GM23338 (cell line): ENCODE results near the gene CSNK1G1. TPM values are rescaled to one million over a fixed set of nuclear protein-coding genes. Genes with fewer than 3 reads are reported as not detected.

Source experiments
- ATAC-seq: fragments of 200-7000 bp; cut with Tn5 transposase; 3 replicates; pipeline ENCODE4 v1.9.1; 2020
- DNase-seq: peaks from one replicate; pipeline ENCODE4 v3.0.0-alpha.2; 2015; ENCODE audit warnings: low spot score
- H2AFZ ChIP-seq: fragments of 200-600 bp; sonication (generic); 2 replicates; pipeline ENCODE4 v1.8.0; 2016; ENCODE audit warnings: antibody characterized with exemption, mild to moderate bottlenecking, moderate library complexity
- H3F3A ChIP-seq: fragments of 200-600 bp; sonication (generic); replicated peaks from 2 replicates; pipeline ENCODE4 v1.8.0; 2017; ENCODE audit warnings: antibody characterized with exemption, mixed run types, low read depth
- H3K27ac ChIP-seq: fragments of 200-600 bp; sonication (generic); 2 replicates; pipeline ENCODE4 v1.6.1; 2016; ENCODE audit warnings: low read depth
- H3K27me3 ChIP-seq: fragments of 200-600 bp; sonication (generic); 2 replicates; pipeline ENCODE4 v1.8.0; 2016; ENCODE audit warnings: mild to moderate bottlenecking, mixed run types, moderate library complexity; ENCODE audit not compliant: insufficient read depth
- H3K36me3 ChIP-seq: fragments of 200-600 bp; sonication (generic); 2 replicates; pipeline ENCODE4 v1.8.0; 2016; ENCODE audit warnings: mild to moderate bottlenecking; ENCODE audit not compliant: insufficient read depth
- H3K4me1 ChIP-seq: fragments of 200-600 bp; sonication (generic); 2 replicates; pipeline ENCODE4 v1.8.0; 2016; ENCODE audit warnings: mild to moderate bottlenecking, moderate library complexity; ENCODE audit not compliant: insufficient read depth
- H3K4me2 ChIP-seq: fragments of 200-600 bp; sonication (generic); 2 replicates; pipeline ENCODE4 v1.7.1; 2017; ENCODE audit warnings: mixed run types
- H3K4me3 ChIP-seq: fragments of 200-600 bp; sonication (generic); 2 replicates; pipeline ENCODE4 v1.6.1; 2016; ENCODE audit warnings: mixed run types
- H3K79me2 ChIP-seq: fragments of 200-600 bp; sonication (generic); replicated peaks from 2 replicates; pipeline ENCODE4 v1.8.0; 2017; ENCODE audit warnings: mild to moderate bottlenecking; ENCODE audit not compliant: insufficient read depth
- H3K9me2 ChIP-seq: fragments of 200-600 bp; sonication (generic); 2 replicates; pipeline ENCODE4 v1.8.0; 2017; ENCODE audit not compliant: insufficient read depth
- H4K20me1 ChIP-seq: fragments of 200-600 bp; sonication (generic); replicated peaks from 2 replicates; pipeline ENCODE4 v1.8.0; 2017; ENCODE audit warnings: mild to moderate bottlenecking; ENCODE audit not compliant: insufficient read depth
- H3K27ac Mint-ChIP-seq: 2 replicates; pipeline ENCODE4 v1.8.0; 2020; ENCODE audit warnings: inconsistent platforms, mild to moderate bottlenecking, moderate library complexity, mixed read lengths
- H3K27me3 Mint-ChIP-seq: 3 replicates; pipeline ENCODE4 v1.8.0; 2022; ENCODE audit warnings: low read depth, mild to moderate bottlenecking, moderate library complexity, mixed read lengths, inconsistent platforms; ENCODE audit not compliant: insufficient read depth, poor library complexity
- H3K36me3 Mint-ChIP-seq: 3 replicates; pipeline ENCODE4 v1.8.0; 2021; ENCODE audit warnings: low read depth, mild to moderate bottlenecking, inconsistent platforms, moderate library complexity, mixed read lengths
- H3K4me1 Mint-ChIP-seq: 3 replicates; pipeline ENCODE4 v1.8.0; 2020; ENCODE audit warnings: mild to moderate bottlenecking, inconsistent platforms, mixed read lengths
- H3K4me3 Mint-ChIP-seq: 3 replicates; pipeline ENCODE4 v1.8.0; 2021; ENCODE audit warnings: moderate library complexity, mild to moderate bottlenecking, inconsistent platforms, mixed read lengths
- H3K9me3 Mint-ChIP-seq: 3 replicates; pipeline ENCODE4 v1.8.0; 2020; ENCODE audit warnings: moderate library complexity, mild to moderate bottlenecking, inconsistent platforms, mixed read lengths
- CREB1 ChIP-seq: fragments of 250-450 bp; sonication (Bioruptor Pico); IDR thresholded peaks from 2 replicates; pipeline ENCODE4 v1.5.0; 2020; ENCODE audit warnings: low read depth, mild to moderate bottlenecking, moderate library complexity
- EZH2phosphoT487 ChIP-seq: fragments of 200-600 bp; sonication (generic); IDR thresholded peaks from one replicate; pipeline ENCODE4 v1.8.1; 2018; ENCODE audit warnings: antibody characterized with exemption; ENCODE audit not compliant: unreplicated experiment
- JUNB ChIP-seq: IDR thresholded peaks from one replicate; pipeline ENCODE4 v1.6.1; 2016; ENCODE audit warnings: antibody characterized with exemption; ENCODE audit not compliant: unreplicated experiment
- NANOG ChIP-seq: IDR thresholded peaks from 2 replicates; pipeline ENCODE4 v1.6.1; 2016; ENCODE audit warnings: antibody characterized with exemption, borderline replicate concordance
- POLR2AphosphoS5 ChIP-seq: IDR thresholded peaks from 2 replicates; pipeline ENCODE4 v1.6.1; 2016; ENCODE audit warnings: antibody characterized with exemption, low read depth
- REST ChIP-seq: IDR thresholded peaks from one replicate; pipeline ENCODE4 v1.6.1; 2018; ENCODE audit warnings: antibody characterized with exemption; ENCODE audit not compliant: unreplicated experiment
- STAT1 ChIP-seq: IDR thresholded peaks from one replicate; pipeline ENCODE4 v1.6.1; 2016; ENCODE audit warnings: antibody characterized with exemption; ENCODE audit not compliant: unreplicated experiment
- ZNF331 ChIP-seq: fragments of 250-450 bp; sonication (Bioruptor Pico); IDR thresholded peaks from 2 replicates; pipeline ENCODE4 v1.5.0; 2020; ENCODE audit warnings: low read depth, mild to moderate bottlenecking, moderate library complexity
- polyA plus RNA-seq: library from polyadenylated mRNA; unstranded; fragments of >200 nt; fragmentation: Nextera tagmentation; extraction: Ambion mirVana; gene quantifications from 2 replicates; pipeline ENCODE4 v1.2.1, GENCODE V29; 2016
- total RNA-seq: library from RNA; depleted of rRNA; stranded (reverse); fragments of >200 nt; shearing (Covaris generic); gene quantifications from 2 replicates; pipeline ENCODE4 v1.2.3, GENCODE V29; 2014
- TF ChIP-seq, protein P1 (sequence below): IDR thresholded peaks from 2 replicates; pipeline ENCODE4 v1.6.1; 2016; ENCODE audit warnings: antibody characterized with exemption
- TF ChIP-seq, protein P2 (sequence below), 2 experiments: fragments of 200-600 bp in 1 of 2; sonication (generic) in 1 of 2; conservative IDR thresholded peaks; 2 replicates each; pipeline versions ENCODE4 v1.5.1 to v1.6.1; 2016 to 2017; ENCODE audit warnings: antibody characterized with exemption in 2 of 2, low read depth in 2 of 2, mild to moderate bottlenecking in 2 of 2, moderate library complexity in 1 of 2

Gene CSNK1G1
- total and polyA plus RNA-seq, 2 experiments from 2014 or later: 9.3 to 13.4 TPM

GRCh38 chr15:64131547-64131946 is 224.4 kb downstream of the CSNK1G1 start:
- peaks cover 6% of the 10 kb centered on the region; the same call in 1 of the 2 replicates for H3F3A ChIP-seq
- H3K79me2 ChIP-seq: no peaks in the 10 kb centered on the region
- TF ChIP-seq, protein P1, sequence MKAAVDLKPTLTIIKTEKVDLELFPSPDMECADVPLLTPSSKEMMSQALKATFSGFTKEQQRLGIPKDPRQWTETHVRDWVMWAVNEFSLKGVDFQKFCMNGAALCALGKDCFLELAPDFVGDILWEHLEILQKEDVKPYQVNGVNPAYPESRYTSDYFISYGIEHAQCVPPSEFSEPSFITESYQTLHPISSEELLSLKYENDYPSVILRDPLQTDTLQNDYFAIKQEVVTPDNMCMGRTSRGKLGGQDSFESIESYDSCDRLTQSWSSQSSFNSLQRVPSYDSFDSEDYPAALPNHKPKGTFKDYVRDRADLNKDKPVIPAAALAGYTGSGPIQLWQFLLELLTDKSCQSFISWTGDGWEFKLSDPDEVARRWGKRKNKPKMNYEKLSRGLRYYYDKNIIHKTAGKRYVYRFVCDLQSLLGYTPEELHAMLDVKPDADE: no peak
- TF ChIP-seq JUNB (no peak), EZH2phosphoT487 (no peak)
- H3K4me1 Mint-ChIP-seq: no peaks in the 10 kb centered on the region
- H3K27me3 Mint-ChIP-seq: peaks cover 4% of the 10 kb centered on the region
- peaks cover 34% of the 10 kb centered on the region for H3K36me3 ChIP-seq
- no peaks in the 10 kb centered on the region; the same call in 1 of the 2 replicates for H4K20me1 ChIP-seq
- H2AFZ ChIP-seq: no peak overlapping the region
- H3K4me3 Mint-ChIP-seq: no peak overlapping the region; the same call in 2 of the 3 replicates
- H3K27me3 ChIP-seq: no peaks in the 10 kb centered on the region
- H3K4me1 ChIP-seq: no peaks in the 10 kb centered on the region
- H3K9me2 ChIP-seq: no peaks in the 10 kb centered on the region
- H3K36me3 Mint-ChIP-seq: peaks cover 70% of the 10 kb centered on the region
- no peak for ATAC-seq
- no peak overlapping the region for H3K27ac ChIP-seq
- DNase-seq: no peak
- no peak overlapping the region for H3K4me2 ChIP-seq
- H3K27ac Mint-ChIP-seq: no peak overlapping the region; the same call in 1 of the 2 replicates
- H3K9me3 Mint-ChIP-seq: no peaks in the 10 kb centered on the region
- H3K4me3 ChIP-seq: no peak overlapping the region

DNA sequence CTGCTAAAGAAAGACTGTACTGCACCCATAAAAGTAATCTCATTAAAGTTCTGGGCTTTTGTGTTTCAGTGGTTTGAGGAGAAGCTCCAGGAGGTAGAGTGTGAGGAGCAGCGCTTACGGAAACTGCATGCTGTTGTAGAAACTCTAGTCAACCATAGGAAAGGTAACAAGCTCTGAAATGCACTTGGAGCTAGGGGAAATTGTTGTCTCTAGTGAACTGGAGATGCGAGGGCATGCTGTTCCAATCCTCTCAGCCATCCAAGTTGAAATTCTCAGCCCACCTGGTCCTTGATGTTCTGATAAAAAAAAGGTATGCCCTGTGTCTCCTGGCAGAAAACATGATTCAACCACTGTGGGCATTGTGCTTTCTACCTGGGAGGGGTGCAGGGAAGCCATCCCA is 225.8 kb downstream of the CSNK1G1 start:
- no peak overlapping the region for H2AFZ ChIP-seq
- H3F3A ChIP-seq: 0 out of 2 replicates have a peak, but pooled peaks cover 6% of the 10 kb centered on the region
- H3K27ac ChIP-seq: no peak overlapping the region
- no peaks in the 10 kb centered on the region for H3K27me3 ChIP-seq
- no peak for TF ChIP-seq ZNF331
- TF ChIP-seq, protein P1: no peak
- no peak for TF ChIP-seq STAT1
- H3K9me2 ChIP-seq: no peaks in the 10 kb centered on the region
- no peak overlapping the region for H3K4me3 ChIP-seq
- H3K4me1 ChIP-seq: no peaks in the 10 kb centered on the region
- H4K20me1 ChIP-seq: no peaks in the 10 kb centered on the region; the same call in 1 of the 2 replicates
- H3K4me2 ChIP-seq: no peak overlapping the region
- Mint-ChIP-seq H3K36me3 (peaks cover 68% of the 10 kb centered on the region), H3K27me3 (peaks cover 4% of the 10 kb centered on the region), H3K4me1 (no peaks in the 10 kb centered on the region), H3K9me3 (no peaks in the 10 kb centered on the region), H3K27ac (no peak overlapping the region), H3K4me3 (no peak overlapping the region)
- no peak for ATAC-seq
- no peak for DNase-seq
- H3K79me2 ChIP-seq: no peaks in the 10 kb centered on the region
- H3K36me3 ChIP-seq: peaks cover 30% of the 10 kb centered on the region

- Histone ChIP-seq H3K79me2 (no peaks in the 10 kb centered on the region), H3K9me2 (no peaks in the 10 kb centered on the region), H3K4me3 (no peak overlapping the region), H3K4me2 (no peak overlapping the region), H3K36me3 (peaks cover 35% of the 10 kb centered on the region), H2AFZ (no peak overlapping the region), H3K4me1 (no peaks in the 10 kb centered on the region), H3F3A (0 out of 2 replicates have a peak, but pooled peaks cover 6% of the 10 kb centered on the region), H3K27me3 (no peaks in the 10 kb centered on the region), H4K20me1 (no peaks in the 10 kb centered on the region; the same call in 1 of the 2 replicates), H3K27ac (no peak overlapping the region)
- peaks cover 1% of the 10 kb centered on the region for H3K27me3 Mint-ChIP-seq
- no peak overlapping the region for H3K27ac Mint-ChIP-seq
- H3K4me1 Mint-ChIP-seq: no peaks in the 10 kb centered on the region
- no peak for DNase-seq
- ATAC-seq: no peak
- H3K4me3 Mint-ChIP-seq: no peak overlapping the region
- peaks cover 55% of the 10 kb centered on the region for H3K36me3 Mint-ChIP-seq
- H3K9me3 Mint-ChIP-seq: no peaks in the 10 kb centered on the region
- TF ChIP-seq CREB1 (CRISPR knock-in tag) (no peak), JUNB (no peak), STAT1 (no peak), ZNF331 (no peak), REST (no peak), NANOG (no peak), POLR2AphosphoS5 (no peak), EZH2phosphoT487 (no peak)
- TF ChIP-seq, protein P2, sequence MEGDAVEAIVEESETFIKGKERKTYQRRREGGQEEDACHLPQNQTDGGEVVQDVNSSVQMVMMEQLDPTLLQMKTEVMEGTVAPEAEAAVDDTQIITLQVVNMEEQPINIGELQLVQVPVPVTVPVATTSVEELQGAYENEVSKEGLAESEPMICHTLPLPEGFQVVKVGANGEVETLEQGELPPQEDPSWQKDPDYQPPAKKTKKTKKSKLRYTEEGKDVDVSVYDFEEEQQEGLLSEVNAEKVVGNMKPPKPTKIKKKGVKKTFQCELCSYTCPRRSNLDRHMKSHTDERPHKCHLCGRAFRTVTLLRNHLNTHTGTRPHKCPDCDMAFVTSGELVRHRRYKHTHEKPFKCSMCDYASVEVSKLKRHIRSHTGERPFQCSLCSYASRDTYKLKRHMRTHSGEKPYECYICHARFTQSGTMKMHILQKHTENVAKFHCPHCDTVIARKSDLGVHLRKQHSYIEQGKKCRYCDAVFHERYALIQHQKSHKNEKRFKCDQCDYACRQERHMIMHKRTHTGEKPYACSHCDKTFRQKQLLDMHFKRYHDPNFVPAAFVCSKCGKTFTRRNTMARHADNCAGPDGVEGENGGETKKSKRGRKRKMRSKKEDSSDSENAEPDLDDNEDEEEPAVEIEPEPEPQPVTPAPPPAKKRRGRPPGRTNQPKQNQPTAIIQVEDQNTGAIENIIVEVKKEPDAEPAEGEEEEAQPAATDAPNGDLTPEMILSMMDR (conservative IDR thresholded peaks at IDR 0.05; ENCODE audit: low read depth in 2 of 2): no peak
Measured at GRCh38 chr15:64127521-64128270, 228.3 kb downstream of the CSNK1G1 start.
